A549 treated with CORT108297 at 1 μM for 4 hours (cell line): Measurements from ENCODE around the gene SIRPG. TPM values are rescaled to one million over a fixed set of nuclear protein-coding genes. Genes with fewer than 3 reads are reported as not detected.

Experiments used
- total RNA-seq: library from RNA; stranded (reverse); fragments of 200-300 nt; extraction: Qiagen RNA extraction; gene quantifications from 5 replicates; pipeline ENCODE4 v1.2.3, GENCODE V29; 2022

The SIRPG gene
- not detected in 5 replicates for total RNA-seq

GRCh38 chr20:1657556-1658334 lies at the start of gene SIRPG:
SIRPG (minus strand) TSS chr20:1657779; CDS start chr20:1657714, 65 bp downstream.

GRCh38 chr20:1619861-1620444 lies 37.6 kb downstream of the SIRPG start, which contains the start of gene SIRPB1:
SIRPB1 (minus strand) TSS chr20:1620009; CDS start chr20:1619944, 65 bp downstream.

Other genes with a start within 250 kb of the SIRPG start
- 111 to 145 TPM (median 117 TPM) in 5 replicates for gene NSFL1C, start 190.9 kb downstream of the SIRPG start, total RNA-seq
- gene SIRPB2, start 166.4 kb downstream of the SIRPG start, total RNA-seq: 0.06 TPM in 2 of 5 replicates, not detected in the others
- not detected in 5 replicates for gene SIRPD, start 100.1 kb downstream of the SIRPG start, total RNA-seq
- 0.48 to 0.66 TPM (median 0.52 TPM) in 5 replicates for gene SIRPB1, start 37.8 kb downstream of the SIRPG start, total RNA-seq
- gene SIRPA, start 237.6 kb upstream of the SIRPG start, total RNA-seq: 25.7 to 32.4 TPM (median 27.9 TPM) in 5 replicates